A549 treated with AZD2906 at 1 μM for 4 hours (cell line): ENCODE results near the gene MAMSTR. TPM values are rescaled to one million over a fixed set of nuclear protein-coding genes. Genes with fewer than 3 reads are reported as not detected.

Source experiments
- total RNA-seq: library from RNA; stranded (reverse); fragments of 200-300 nt; extraction: Qiagen RNA extraction; gene quantifications from 5 replicates; pipeline ENCODE4 v1.2.3, GENCODE V29; 2022

MAMSTR gene
- 0.25 to 0.52 TPM (median 0.35 TPM) in 5 replicates for total RNA-seq

GRCh38 chr19:48719263-48720171 is at the start of gene MAMSTR:
TSS of gene MAMSTR (minus strand) at chr19:48719725. CDS start at chr19:48719031, 694 bp downstream.

GRCh38 chr19:48755084-48755641 is 35.6 kb upstream of the MAMSTR start, which contains the start of gene FGF21:
TSS of gene FGF21 (plus strand) at chr19:48755524. CDS start at chr19:48756237, 713 bp downstream.

GRCh38 chr19:48752496-48753365 is 33.2 kb upstream of the MAMSTR start, which contains the start of gene FUT1:
TSS of gene FUT1 (minus strand) at chr19:48752641. CDS start at chr19:48751281, 1,360 bp downstream.

GRCh38 chr19:48746738-48747575 is 27.4 kb upstream of the MAMSTR start, which contains the start of gene IZUMO1:
TSS of gene IZUMO1 (minus strand) at chr19:48746909. CDS start at chr19:48745859, 1,050 bp downstream.

GRCh38 chr19:48740164-48740972 is 20.8 kb upstream of the MAMSTR start, which contains the start of gene RASIP1:
TSS of gene RASIP1 (minus strand) at chr19:48740610. CDS start at chr19:48740282, 328 bp downstream.

GRCh38 chr19:48695743-48696352 is 23.7 kb downstream of the MAMSTR start, which contains the start of gene FUT2:
TSS of gene FUT2 (plus strand) at chr19:48695971. CDS start at chr19:48702957, 6,986 bp downstream.

GRCh38 chr19:48672994-48673393 is 46.5 kb downstream of the MAMSTR start, which contains the start of gene NTN5:
TSS of gene NTN5 (minus strand) at chr19:48673017. CDS start at chr19:48670986, 2,031 bp downstream.

Other genes with a start within 250 kb of the MAMSTR start
- 2.5 to 5.4 TPM (median 5.0 TPM) in 5 replicates for gene LMTK3, start 207.9 kb downstream of the MAMSTR start, total RNA-seq
- gene SULT2B1, start 167.6 kb downstream of the MAMSTR start, total RNA-seq = 13.7 to 18.5 TPM (median 15.6 TPM) in 5 replicates
- 0.06 TPM in 1 of 5 replicates, not detected in the others for gene SPACA4, start 113.0 kb downstream of the MAMSTR start, total RNA-seq
- gene FAM83E, start 104.6 kb downstream of the MAMSTR start, total RNA-seq = 0.12 to 0.40 TPM (median 0.21 TPM) in 5 replicates
- 3,280 to 3,604 TPM (median 3,357 TPM) in 5 replicates for gene RPL18, start 100.5 kb downstream of the MAMSTR start, total RNA-seq
- 10.1 to 17.9 TPM (median 15.0 TPM) in 5 replicates for gene SPHK2, start 100.2 kb downstream of the MAMSTR start, total RNA-seq
- gene DBP, start 82.3 kb downstream of the MAMSTR start, total RNA-seq = 1.4 to 2.6 TPM (median 1.9 TPM) in 5 replicates
- 6.9 to 11.7 TPM (median 9.4 TPM) in 5 replicates for gene CA11, start 73.5 kb downstream of the MAMSTR start, total RNA-seq
- 0.06 to 0.22 TPM (median 0.15 TPM) in 5 replicates for gene NTN5, start 46.7 kb downstream of the MAMSTR start, total RNA-seq
- gene FUT2, start 23.8 kb downstream of the MAMSTR start, total RNA-seq = not detected in 5 replicates
- 0.42 to 0.98 TPM (median 0.45 TPM) in 5 replicates for gene RASIP1, start 20.9 kb upstream of the MAMSTR start, total RNA-seq
- gene IZUMO1, start 27.2 kb upstream of the MAMSTR start, total RNA-seq = not detected in 5 replicates
- gene FUT1, start 32.9 kb upstream of the MAMSTR start, total RNA-seq = 0.04 to 0.13 TPM (median 0.06 TPM) in 5 replicates
- gene FGF21, start 35.8 kb upstream of the MAMSTR start, total RNA-seq = not detected in 5 replicates
- 51.3 to 63.4 TPM (median 60.9 TPM) in 5 replicates for gene BCAT2, start 91.3 kb upstream of the MAMSTR start, total RNA-seq
- 12.4 to 16.1 TPM (median 13.9 TPM) in 5 replicates for gene HSD17B14, start 116.8 kb upstream of the MAMSTR start, total RNA-seq
- 1.2 to 1.6 TPM (median 1.4 TPM) in 5 replicates for gene PLEKHA4, start 148.9 kb upstream of the MAMSTR start, total RNA-seq
- gene PPP1R15A, start 152.7 kb upstream of the MAMSTR start, total RNA-seq = 79.7 to 121 TPM (median 92.8 TPM) in 5 replicates
- not detected in 5 replicates for gene TULP2, start 179.0 kb upstream of the MAMSTR start, total RNA-seq
- gene NUCB1, start 180.6 kb upstream of the MAMSTR start, total RNA-seq = 206 to 233 TPM (median 208 TPM) in 5 replicates
- 0.87 to 1.6 TPM (median 1.3 TPM) in 5 replicates for gene DHDH, start 214.0 kb upstream of the MAMSTR start, total RNA-seq
- 283 to 383 TPM (median 335 TPM) in 5 replicates for gene BAX, start 235.2 kb upstream of the MAMSTR start, total RNA-seq
- gene FTL, start 245.6 kb upstream of the MAMSTR start, total RNA-seq = 16,772 to 23,411 TPM (median 18,179 TPM) in 5 replicates